AG04450 (cell line): ENCODE measurements around the gene MRPL40. TPM values are rescaled to one million over a fixed set of nuclear protein-coding genes. Genes with fewer than 3 reads are reported as not detected.
"Not testable (repeated sequence)": the region's sequence is repeated elsewhere in the genome, so short reads cannot be mapped to it uniquely, and the experiment has no call there.

ENCODE experiments used
- CTCF ChIA-PET: fragments of 300-600, 350-600 bp; formaldehyde crosslinking; extraction: SDS; loops from one replicate; lab custom pipeline; 2022; ENCODE audit warnings: antibody characterized with exemption, inconsistent platforms; lab: Charles Lee
- POLR2A ChIA-PET: fragments of 350-600 bp; formaldehyde crosslinking; extraction: SDS; loops from one replicate; lab custom pipeline; 2021; ENCODE audit warnings: antibody characterized with exemption, inconsistent platforms; lab: Yijun Ruan, JAX
- DNase-seq: peaks from one replicate; pipeline ENCODE4 v3.0.0-alpha.2; 2011; ENCODE audit warnings: low read depth, low spot score
- H3K27ac ChIP-seq: one replicate; pipeline ENCODE4 v1.5.1; 2012; ENCODE audit warnings: low read depth, low read length, control low read depth
- H3K27me3 ChIP-seq: one replicate; pipeline ENCODE4 v1.6.0; 2012; ENCODE audit warnings: low read length; ENCODE audit not compliant: control insufficient read depth, insufficient read depth
- H3K4me3 ChIP-seq: 2 replicates; pipeline ENCODE4 v1.5.1; 2011; ENCODE audit warnings: mild to moderate bottlenecking, low read depth, low read length, control low read depth
- H3K9me3 ChIP-seq: 2 replicates; pipeline ENCODE4 v1.5.1; 2012; ENCODE audit warnings: low read length; ENCODE audit not compliant: control insufficient read depth, insufficient read depth
- polyA plus RNA-seq: library from polyadenylated mRNA; depleted of rRNA; stranded (reverse); fragments of >200 nt; gene quantifications from 2 replicates; pipeline ENCODE4 v1.2.3, GENCODE V29; 2011
- TF ChIP-seq, protein P1 (sequence below): IDR thresholded peaks from 2 replicates; pipeline ENCODE4 v1.5.1; 2011; ENCODE audit warnings: low read depth, low read length, control low read depth, inconsistent platforms

MRPL40 gene
- polyA plus RNA-seq, 1 experiment = 49.5 TPM

DNA sequence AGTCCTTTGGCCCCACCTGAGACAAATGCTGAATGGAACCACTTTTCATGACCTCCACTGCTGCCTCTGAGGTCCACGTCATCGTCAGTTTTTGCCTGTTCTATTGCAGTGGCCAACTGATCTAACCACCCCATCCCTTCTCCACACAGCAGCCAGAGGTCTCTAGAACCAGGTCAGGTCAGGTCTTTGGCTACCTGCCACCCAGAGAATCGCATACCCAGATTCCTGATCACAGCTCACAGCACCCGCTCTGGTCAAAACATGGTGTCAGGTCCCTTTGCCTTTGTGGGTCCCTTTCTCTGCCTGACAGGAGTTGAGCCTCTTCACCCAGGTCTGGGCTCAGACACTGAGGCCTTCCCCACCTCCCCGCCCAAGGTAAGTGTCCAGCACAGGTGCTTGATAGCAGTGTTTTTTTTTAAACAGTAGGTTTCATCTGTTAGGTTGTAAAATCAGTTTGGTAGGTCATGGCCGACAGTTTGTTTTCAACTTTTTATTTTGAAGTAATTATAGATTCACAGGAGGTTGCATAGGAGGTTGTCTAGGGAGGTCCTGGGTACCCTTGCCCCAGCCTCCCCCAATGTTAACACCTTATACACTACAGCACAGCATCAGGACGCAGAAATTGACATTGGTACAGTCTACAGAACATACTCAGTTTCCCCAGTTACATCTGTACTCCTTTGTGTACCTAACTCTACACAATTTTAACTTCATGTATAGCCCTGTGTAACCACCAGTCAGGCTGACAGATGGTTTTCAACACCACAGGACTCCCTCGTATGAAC, 8.3 kb downstream of the MRPL40 start:
- TF ChIP-seq, protein P1, sequence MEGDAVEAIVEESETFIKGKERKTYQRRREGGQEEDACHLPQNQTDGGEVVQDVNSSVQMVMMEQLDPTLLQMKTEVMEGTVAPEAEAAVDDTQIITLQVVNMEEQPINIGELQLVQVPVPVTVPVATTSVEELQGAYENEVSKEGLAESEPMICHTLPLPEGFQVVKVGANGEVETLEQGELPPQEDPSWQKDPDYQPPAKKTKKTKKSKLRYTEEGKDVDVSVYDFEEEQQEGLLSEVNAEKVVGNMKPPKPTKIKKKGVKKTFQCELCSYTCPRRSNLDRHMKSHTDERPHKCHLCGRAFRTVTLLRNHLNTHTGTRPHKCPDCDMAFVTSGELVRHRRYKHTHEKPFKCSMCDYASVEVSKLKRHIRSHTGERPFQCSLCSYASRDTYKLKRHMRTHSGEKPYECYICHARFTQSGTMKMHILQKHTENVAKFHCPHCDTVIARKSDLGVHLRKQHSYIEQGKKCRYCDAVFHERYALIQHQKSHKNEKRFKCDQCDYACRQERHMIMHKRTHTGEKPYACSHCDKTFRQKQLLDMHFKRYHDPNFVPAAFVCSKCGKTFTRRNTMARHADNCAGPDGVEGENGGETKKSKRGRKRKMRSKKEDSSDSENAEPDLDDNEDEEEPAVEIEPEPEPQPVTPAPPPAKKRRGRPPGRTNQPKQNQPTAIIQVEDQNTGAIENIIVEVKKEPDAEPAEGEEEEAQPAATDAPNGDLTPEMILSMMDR = no peak
- POLR2A ChIA-PET = no interaction called here
- CTCF ChIA-PET = no interaction called here

DNA sequence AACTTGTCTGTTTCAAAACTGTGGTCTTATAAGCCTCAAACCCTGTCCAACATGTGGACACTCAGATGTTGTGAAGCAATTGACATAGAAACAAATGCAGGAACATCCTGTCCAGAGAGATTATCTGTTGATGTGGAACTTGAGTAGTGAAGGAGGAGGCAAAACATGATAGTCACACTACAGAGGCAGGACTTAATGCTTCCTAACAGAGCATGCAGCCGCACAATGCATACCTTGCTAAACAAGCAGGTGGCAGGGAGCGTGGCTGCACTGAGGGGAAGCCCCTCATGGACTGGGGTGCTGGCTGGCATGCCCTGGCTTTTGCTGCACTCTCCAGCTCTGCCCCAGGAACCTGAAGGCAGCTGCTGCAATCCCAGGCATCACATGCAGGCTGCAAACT, 9.8 kb downstream of the MRPL40 start:
- H3K27me3 ChIP-seq = no peaks in the 10 kb centered on the region
- H3K4me3 ChIP-seq = no peak overlapping the region
- no peaks in the 10 kb centered on the region for H3K9me3 ChIP-seq
- ChIA-PET POLR2A (no interaction called here), CTCF (no interaction called here)
- TF ChIP-seq, protein P1 = no peak
- no peak overlapping the region for H3K27ac ChIP-seq
- no peak for DNase-seq

More for the DNA sequence above, 8.3 kb downstream of the MRPL40 start:
- H3K27me3 ChIP-seq = no peaks in the 10 kb centered on the region
- H3K4me3 ChIP-seq = no peak overlapping the region
- H3K27ac ChIP-seq = no peak overlapping the region
- no peak for DNase-seq
- no peaks in the 10 kb centered on the region for H3K9me3 ChIP-seq

DNA sequence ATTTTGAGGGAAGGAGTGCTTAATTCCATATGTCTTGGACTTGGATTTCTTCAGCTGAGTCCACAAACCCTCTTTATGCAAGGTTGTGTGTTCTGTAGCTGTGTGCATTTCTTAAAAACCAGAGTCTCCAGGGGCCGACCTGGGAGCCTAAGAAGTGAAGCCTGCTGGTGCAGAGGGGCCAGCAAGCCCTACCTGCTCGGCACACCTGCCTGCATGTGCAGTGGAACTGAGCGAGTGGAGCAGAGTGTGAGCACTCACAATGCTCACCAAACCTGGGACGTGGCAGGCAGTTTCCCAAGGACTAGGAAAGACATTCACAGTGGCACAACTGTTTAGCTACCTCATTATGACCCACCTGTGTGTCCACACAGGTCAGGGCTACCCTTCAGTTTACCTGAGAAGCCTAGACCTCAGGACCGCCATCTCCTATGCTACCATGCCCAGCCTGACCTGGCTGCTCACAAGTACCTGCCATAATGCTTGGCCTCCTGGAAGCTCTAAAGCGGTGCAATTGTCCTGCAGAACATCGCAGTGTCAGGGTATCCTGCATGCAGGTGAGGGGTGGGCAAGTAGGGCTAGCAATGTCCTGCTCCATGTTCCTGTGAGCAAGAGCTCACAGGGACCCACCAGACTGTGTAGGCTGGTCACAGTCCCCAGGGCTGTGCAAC, 11.3 kb downstream of the MRPL40 start:
- no peak for DNase-seq
- POLR2A ChIA-PET = interaction anchor here (1.4 kb wide), 1 partner anchor 36 kb away, joined by 3 read pairs; the partner anchor contains the start of gene CDC45
- H3K9me3 ChIP-seq = no peaks in the 10 kb centered on the region
- CTCF ChIA-PET = no interaction called here
- no peaks in the 10 kb centered on the region for H3K27me3 ChIP-seq
- TF ChIP-seq, protein P1 = no peak
- H3K4me3 ChIP-seq = no peak overlapping the region
- H3K27ac ChIP-seq = no peak overlapping the region

DNA sequence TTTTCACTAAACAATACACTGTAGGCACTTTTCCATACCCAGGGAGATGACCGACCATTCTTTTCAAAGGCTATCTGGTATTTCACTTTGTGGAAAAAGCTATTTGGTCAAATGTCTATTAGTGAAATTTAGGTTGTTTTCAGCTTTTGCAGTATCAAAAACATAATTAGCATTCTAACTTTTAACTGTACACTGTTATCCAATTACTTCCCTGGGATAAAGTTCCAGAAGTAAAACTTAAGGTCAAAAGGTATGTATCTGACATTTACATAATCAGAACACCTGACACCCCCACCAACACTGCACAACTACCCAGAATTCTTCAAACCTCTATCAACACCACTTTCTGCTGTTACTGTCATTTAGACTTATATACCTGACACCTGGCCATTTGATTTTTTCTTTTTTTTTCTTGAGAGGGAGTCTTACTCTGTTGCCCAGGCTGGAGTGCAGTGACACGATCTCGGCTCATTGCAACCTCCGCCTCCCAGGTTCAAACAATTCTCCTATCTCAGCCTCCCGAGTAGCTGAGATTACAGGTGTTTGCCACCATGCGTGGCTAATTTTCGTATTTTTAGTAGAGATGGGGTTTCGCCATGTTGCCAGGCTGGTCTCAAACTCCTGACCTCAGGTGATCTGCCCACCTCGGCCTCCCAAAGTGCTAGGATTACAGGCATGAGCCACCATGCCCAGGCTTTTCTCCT, 13.1 kb downstream of the MRPL40 start:
- not testable (repeated sequence) for H3K4me3 ChIP-seq, H3K27me3 ChIP-seq, H3K27ac ChIP-seq, H3K9me3 ChIP-seq, DNase-seq
- ChIA-PET POLR2A (interaction anchor here (1.4 to 1.5 kb wide), 2 partner anchors 14 to 34 kb away, joined by 3 read pairs; partner anchors contain the start of genes CDC45 and HIRA), CTCF (interaction anchor here (0.7 to 1.1 kb wide), 2 partner anchors 17 to 150 kb away, joined by 3 read pairs; no protein-coding TSS in a partner anchor)

DNA sequence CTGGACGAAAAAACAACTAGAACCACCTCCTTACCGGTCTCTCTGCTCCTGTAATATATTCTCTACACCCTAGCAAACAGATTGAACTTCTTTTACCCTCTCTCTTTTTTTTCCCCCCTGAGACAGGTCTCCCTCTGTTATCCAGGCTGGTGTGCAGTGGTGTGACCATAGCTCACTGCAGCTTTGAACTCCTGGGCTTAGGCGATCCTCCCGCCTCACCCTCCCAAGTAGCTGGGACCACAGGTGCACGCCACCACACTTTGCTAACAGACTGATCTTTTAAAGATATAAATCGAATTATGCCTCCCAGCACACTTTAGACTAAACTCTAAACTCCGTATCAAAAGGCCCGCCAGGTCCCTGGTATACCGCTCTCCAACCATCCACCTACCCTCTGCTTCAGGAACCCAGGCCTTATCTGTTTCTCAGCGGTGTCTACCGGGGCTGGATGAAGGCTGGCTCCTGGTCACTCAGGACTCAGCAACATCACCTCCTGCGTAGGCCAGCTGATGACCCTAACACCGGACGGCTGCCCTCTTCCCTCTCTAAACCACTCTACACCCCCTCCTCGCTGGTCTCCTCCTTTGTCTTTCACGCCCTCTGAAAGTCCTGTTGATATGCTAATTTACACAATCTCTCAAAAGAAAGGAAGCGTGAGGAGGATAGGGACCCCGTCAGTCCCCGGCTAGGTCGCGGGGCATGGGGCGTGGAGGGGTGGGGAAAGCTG, 14.4 kb downstream of the MRPL40 start:
- no peaks in the 10 kb centered on the region for H3K27me3 ChIP-seq
- H3K27ac ChIP-seq = peak overlapping the region; percentile 21
- H3K4me3 ChIP-seq = peak overlapping the region; percentile 80
- H3K9me3 ChIP-seq = no peaks in the 10 kb centered on the region
- DNase-seq = no peak
- POLR2A ChIA-PET = interaction anchor here (1.5 kb wide), 1 partner anchor 15 kb away, joined by 3 read pairs; the partner anchor contains the start of gene HIRA
- CTCF ChIA-PET = interaction anchor here (0.6 to 1.5 kb wide), 3 partner anchors 16 to 267 kb away, joined by 3 to 5 read pairs (median 5); no protein-coding TSS in a partner anchor
- TF ChIP-seq, protein P1 = no peak
